Ovary (tissue), 9 donors: ENCODE results near the gene C1orf174. TPM values are rescaled to one million over a fixed set of nuclear protein-coding genes. Genes with fewer than 3 reads are reported as not detected.

ENCODE experiments used
- DNase-seq, 5 donors: peaks; one replicate each; pipeline ENCODE4 v3.0.0-alpha.2; 2019 to 2020
- H3K27ac ChIP-seq, 2 donors: fragments of 200-600 bp; one replicate each; pipeline versions ENCODE4 v1.5.1 to v1.8.0; 2019 to 2022
- H3K27me3 ChIP-seq: fragments of 200-600 bp; one replicate; pipeline ENCODE4 v1.8.0; 2022
- H3K36me3 ChIP-seq: fragments of 200-600 bp; sonication (generic); one replicate; pipeline ENCODE4 v1.5.1; 2019
- H3K4me1 ChIP-seq: one replicate; pipeline ENCODE4 v1.8.1; 2013; ENCODE audit warnings: mild to moderate bottlenecking, moderate library complexity; ENCODE audit not compliant: insufficient read depth
- H3K4me3 ChIP-seq: fragments of 200-600 bp; sonication (generic); one replicate; pipeline ENCODE4 v1.5.1; 2017
- H3K9me3 ChIP-seq, 2 donors: fragments of 200-600 bp in 1 of 2; sonication (generic) in 1 of 2; one replicate each; pipeline versions ENCODE4 v1.5.1 to v1.8.1; 2013 to 2019; ENCODE audit warnings: mild to moderate bottlenecking in 1 of 2, moderate library complexity in 1 of 2
- EP300 ChIP-seq: sonication (generic); formaldehyde crosslinking; IDR thresholded peaks from one replicate; pipeline ENCODE4 v1.6.1; 2017; ENCODE audit warnings: antibody characterized with exemption
- POLR2A ChIP-seq: fragments of 450-650 bp; IDR thresholded peaks from one replicate; pipeline ENCODE4 v1.6.1; 2017; ENCODE audit warnings: antibody characterized with exemption, mild to moderate bottlenecking, moderate library complexity
- WGBS, 3 donors: extraction: QIAGEN DNeasy Blood & Tissue Kit in 1 of 3; methylation state at CpG; one replicate each; pipeline versions ENCODE4 v1.1.5 to v1.1.7; 2013 to 2017; 5-methylcytosine and 5-hydroxymethylcytosine counted together
- intact Hi-C, 4 donors: fragments of 100-400 bp; cut with DNase I; formaldehyde crosslinking; loops; one replicate each; pipeline versions ENCODE4 v1.11.0 to v1.15.1; 2022 to 2023
- polyA plus RNA-seq, 2 donors: library from polyadenylated mRNA; stranded (reverse); fragments of 200-250 nt in 1 of 2; fragments of 350-450 nt in 1 of 2; fragmentation: Illumina TruSeq in 1 of 2; extraction: RNeasy Lipid Tissue Mini Kit (QIAGEN cat#74804) in 1 of 2; gene quantifications; one replicate each; pipeline ENCODE4 v1.2.3, GENCODE V29; 2013 to 2014
- total RNA-seq, 7 donors: library from RNA; depleted of rRNA in 2 of 7; stranded (reverse); fragments of >200 nt in 2 of 7; fragmentation: NEBNext Ultra II Directional in 3 of 7; extraction: Animal tissue kit (Norgen Biotek cat#: 25700) in 3 of 7; gene quantifications; one replicate each; pipeline versions ENCODE4 v1.1.0 to v1.2.4, GENCODE V29; 2016 to 2023
- TF ChIP-seq, protein P1 (sequence below), 3 donors: fragments of 450-650 bp in 2 of 3; fragments of 200-600 bp in 1 of 3; IDR thresholded peaks; one replicate each; pipeline versions ENCODE4 v1.5.1 to v1.8.0; 2016 to 2022; ENCODE audit warnings: antibody characterized with exemption in 3 of 3, mild to moderate bottlenecking in 1 of 3
- donor health status: DM: no; HTN: no; CAD: no; lungs with moderate emphysema.
- donor health status: DM: no; HTN: no; CAD: no.
- donor health status: Bipolar disorder and iron deficiency.
- donor health status: DM: yes; HTN: yes; CAD: no.
- donor health status: DM: no; HTN: no; CAD: no.
- donor health status: DM: yes; HTN: yes; CAD: no.

The C1orf174 gene
- total and polyA plus RNA-seq, 9 donors: 12.9 to 23.9 (median 18.2) TPM

DNA sequence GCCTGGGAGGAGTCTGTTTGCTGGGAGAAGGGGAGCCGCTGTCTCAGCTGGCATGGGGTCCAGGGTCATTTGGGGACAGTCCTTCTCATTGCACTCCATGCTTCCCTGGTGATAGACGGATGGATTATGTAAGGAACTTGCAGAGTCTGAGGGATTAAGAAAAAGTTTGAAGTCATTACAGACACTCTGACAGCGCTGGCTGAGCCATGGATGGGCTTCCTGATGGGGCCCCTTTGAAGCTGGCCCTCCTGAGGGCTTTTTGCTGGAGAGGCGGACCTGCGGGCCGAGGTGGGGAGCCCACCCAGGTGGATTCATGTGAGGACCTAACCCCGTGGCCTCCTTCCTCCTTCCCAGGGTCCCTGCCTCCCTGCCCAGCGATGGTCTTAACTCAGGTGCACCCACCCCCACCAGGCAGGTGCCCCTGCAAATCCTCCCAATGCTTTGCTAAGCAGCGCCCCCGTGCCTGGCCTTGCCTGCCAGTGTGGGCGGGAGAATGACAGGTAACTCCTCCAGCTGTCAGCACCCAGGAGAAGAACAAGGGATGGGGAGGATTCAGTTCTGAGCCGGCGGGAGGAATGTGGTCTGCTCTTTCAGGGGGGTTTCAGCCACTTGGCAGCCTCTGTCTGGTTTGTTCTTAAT is 24.2 kb upstream of the C1orf174 start:
- no peaks in the 10 kb centered on the region for H3K36me3 ChIP-seq
- TF ChIP-seq, protein P1, sequence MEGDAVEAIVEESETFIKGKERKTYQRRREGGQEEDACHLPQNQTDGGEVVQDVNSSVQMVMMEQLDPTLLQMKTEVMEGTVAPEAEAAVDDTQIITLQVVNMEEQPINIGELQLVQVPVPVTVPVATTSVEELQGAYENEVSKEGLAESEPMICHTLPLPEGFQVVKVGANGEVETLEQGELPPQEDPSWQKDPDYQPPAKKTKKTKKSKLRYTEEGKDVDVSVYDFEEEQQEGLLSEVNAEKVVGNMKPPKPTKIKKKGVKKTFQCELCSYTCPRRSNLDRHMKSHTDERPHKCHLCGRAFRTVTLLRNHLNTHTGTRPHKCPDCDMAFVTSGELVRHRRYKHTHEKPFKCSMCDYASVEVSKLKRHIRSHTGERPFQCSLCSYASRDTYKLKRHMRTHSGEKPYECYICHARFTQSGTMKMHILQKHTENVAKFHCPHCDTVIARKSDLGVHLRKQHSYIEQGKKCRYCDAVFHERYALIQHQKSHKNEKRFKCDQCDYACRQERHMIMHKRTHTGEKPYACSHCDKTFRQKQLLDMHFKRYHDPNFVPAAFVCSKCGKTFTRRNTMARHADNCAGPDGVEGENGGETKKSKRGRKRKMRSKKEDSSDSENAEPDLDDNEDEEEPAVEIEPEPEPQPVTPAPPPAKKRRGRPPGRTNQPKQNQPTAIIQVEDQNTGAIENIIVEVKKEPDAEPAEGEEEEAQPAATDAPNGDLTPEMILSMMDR (IDR thresholded peaks at IDR 0.05): no peak
- no peaks in the 10 kb centered on the region for H3K9me3 ChIP-seq
- no peaks in the 10 kb centered on the region for H3K27me3 ChIP-seq
- DNase-seq: no peak
- H3K4me3 ChIP-seq: no peak overlapping the region
- H3K27ac ChIP-seq: no peak overlapping the region
- H3K4me1 ChIP-seq: no peaks in the 10 kb centered on the region
- WGBS, 3 donors: 32 to 37% (median 35%) methylated on average over 13 of the region's 13 CpGs
- intact Hi-C loops: no loop called here

- Histone ChIP-seq H3K4me1 (no peaks in the 10 kb centered on the region), H3K9me3 (no peaks in the 10 kb centered on the region), H3K4me3 (no peak overlapping the region), H3K27ac (no peak overlapping the region), H3K27me3 (no peaks in the 10 kb centered on the region), H3K36me3 (no peaks in the 10 kb centered on the region)
- TF ChIP-seq EP300: no peak
- TF ChIP-seq, protein P1 (IDR thresholded peaks at IDR 0.05): no peak
- TF ChIP-seq POLR2A: no peak
- WGBS, 3 donors: 74 to 81% (median 79%) methylated on average over 24 to 25 of the region's 25 CpGs
- DNase-seq: no peak
- intact Hi-C loops: no loop called here
Observed at GRCh38 chr1:3923378-3924185, 23.5 kb upstream of the C1orf174 start.

DNA sequence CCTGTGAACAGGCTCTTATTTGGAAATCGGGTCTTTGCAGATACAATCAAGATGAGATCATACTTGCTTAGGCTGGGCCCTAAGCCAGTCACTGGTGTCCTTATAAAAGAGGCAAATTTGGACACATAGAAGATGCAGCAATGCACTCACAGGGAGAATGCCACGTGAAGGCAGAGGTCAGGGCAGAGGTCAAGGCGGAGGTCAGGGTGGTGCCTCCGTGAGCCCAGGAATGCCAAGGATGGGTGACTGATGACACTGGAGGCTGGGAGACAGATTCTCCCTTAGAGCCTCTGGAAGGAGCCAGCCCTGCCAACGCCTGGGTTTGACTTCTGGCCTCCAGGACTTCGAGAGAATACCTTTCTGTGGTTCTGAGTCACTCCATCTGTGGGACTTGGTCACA is 22.8 kb upstream of the C1orf174 start:
- intact Hi-C loops: no loop called here
- no peak overlapping the region for H3K4me3 ChIP-seq
- WGBS, 3 donors: 70 to 75% (median 72%) methylated on average over 6 of the region's 6 CpGs
- H3K27ac ChIP-seq: no peak overlapping the region
- H3K4me1 ChIP-seq: no peaks in the 10 kb centered on the region
- H3K27me3 ChIP-seq: no peaks in the 10 kb centered on the region
- TF ChIP-seq POLR2A (no peak), EP300 (no peak)
- TF ChIP-seq, protein P1 (IDR thresholded peaks at IDR 0.05): no peak
- no peaks in the 10 kb centered on the region for H3K9me3 ChIP-seq
- no peaks in the 10 kb centered on the region for H3K36me3 ChIP-seq
- no peak for DNase-seq

- no peaks in the 10 kb centered on the region for H3K27me3 ChIP-seq
- 70 to 84% (median 76%) methylated on average over 6 of the region's 6 CpGs for WGBS, 3 donors
- no peak for TF ChIP-seq EP300
- TF ChIP-seq POLR2A: no peak
- TF ChIP-seq, protein P1 (IDR thresholded peaks at IDR 0.05): no peak
- H3K36me3 ChIP-seq: no peaks in the 10 kb centered on the region
- no peak for DNase-seq
- H3K9me3 ChIP-seq: no peaks in the 10 kb centered on the region
- no peaks in the 10 kb centered on the region for H3K4me1 ChIP-seq
- intact Hi-C loops: no loop called here
- H3K27ac ChIP-seq: no peak overlapping the region
- no peak overlapping the region for H3K4me3 ChIP-seq
Observed at GRCh38 chr1:3922201-3922725, 22.2 kb upstream of the C1orf174 start.
